ENCODE measurements around the gene TPI1. TPM values are rescaled to one million over a fixed set of nuclear protein-coding genes. Genes with fewer than 3 reads are reported as not detected.

Gene TPI1
- total RNA-seq, 6 experiments from 2014 or later, result 265 to 400 (median 331) TPM

GRCh38 chr12:6847676-6848075 lies 19.7 kb upstream of the TPI1 start:
- no peak for TF ChIP-seq CTCF (IDR thresholded peaks at IDR 0.05)
- no peak for TF ChIP-seq POLR2A (IDR thresholded peaks at IDR 0.05)
- DNase-seq (no peak), ATAC-seq (no peak)
- 83% methylated on average over 2 of the region's 2 CpGs for WGBS (ENCODE audit: insufficient coverage, low coverage, low lambda C conversion rate, missing lambda C conversion rate)
- intact Hi-C loops (cut with DNase I), result no loop called here
- H3K27me3 ChIP-seq, result no peaks in the 10 kb centered on the region
- no peaks in the 10 kb centered on the region for H3K9me3 ChIP-seq
- no peaks in the 10 kb centered on the region for H3K36me3 ChIP-seq
- H3K4me1 ChIP-seq, result no peaks in the 10 kb centered on the region
- H3K4me3 ChIP-seq, result no peak overlapping the region
- no peak overlapping the region for H3K27ac ChIP-seq

- Histone ChIP-seq H3K4me1 (peaks cover 0 to 14% (median 5%) of the 10 kb centered on the region in 4 donors), H3K27me3 (no peaks in the 10 kb centered on the region), H3K27ac (no peak overlapping the region), H3K4me3 (no peak overlapping the region), H3K36me3 (no peaks in the 10 kb centered on the region), H3K9me3 (no peaks in the 10 kb centered on the region)
- no peak for ATAC-seq
- TF ChIP-seq POLR2A (IDR thresholded peaks at IDR 0.05), result no peak
- no peak for TF ChIP-seq CTCF (IDR thresholded peaks at IDR 0.05)
- intact Hi-C loops (cut with DNase I), result no loop called here
- DNase-seq, result no peak
- 76% methylated on average over 2 of the region's 2 CpGs for WGBS (ENCODE audit: insufficient coverage, low coverage, low lambda C conversion rate, missing lambda C conversion rate)
Observed at GRCh38 chr12:6849427-6849826, 17.9 kb upstream of the TPI1 start.

GRCh38 chr12:6849976-6850560 lies 17.3 kb upstream of the TPI1 start:
- ATAC-seq (no peak), DNase-seq (no peak)
- Histone ChIP-seq H3K9me3 (no peaks in the 10 kb centered on the region), H3K4me3 (no peak overlapping the region), H3K4me1 (peaks cover 0 to 14% (median 5%) of the 10 kb centered on the region in 4 donors), H3K27me3 (no peaks in the 10 kb centered on the region), H3K36me3 (no peaks in the 10 kb centered on the region), H3K27ac (no peak overlapping the region)
- 92% methylated on average over 9 of the region's 10 CpGs for WGBS (ENCODE audit: insufficient coverage, low coverage, low lambda C conversion rate, missing lambda C conversion rate)
- TF ChIP-seq POLR2A (IDR thresholded peaks at IDR 0.05), result no peak
- no peak for TF ChIP-seq CTCF (IDR thresholded peaks at IDR 0.05)
- intact Hi-C loops (cut with DNase I), result no loop called here

GRCh38 chr12:6850796-6851152 lies 16.6 kb upstream of the TPI1 start:
- TF ChIP-seq CTCF (IDR thresholded peaks at IDR 0.05), result no peak
- TF ChIP-seq POLR2A (IDR thresholded peaks at IDR 0.05), result no peak
- no peak for ATAC-seq
- Histone ChIP-seq H3K27me3 (no peaks in the 10 kb centered on the region), H3K4me3 (peak overlapping the region in 2 of 3 donors; percentile 74 to 78), H3K27ac (no peak overlapping the region), H3K4me1 (peaks cover 0 to 14% (median 5%) of the 10 kb centered on the region in 4 donors), H3K36me3 (peaks cover 0 to 3% (median 0%) of the 10 kb centered on the region in 4 donors), H3K9me3 (no peaks in the 10 kb centered on the region)
- DNase-seq, result peak in 2 of 3 donors; percentile 54 to 61
- 0% methylated on average over 1 of the region's 16 CpGs for WGBS (ENCODE audit: insufficient coverage, low coverage, low lambda C conversion rate, missing lambda C conversion rate)
- intact Hi-C loops (cut with DNase I), result no loop called here

Measured in right lobe of liver (tissue), 6 donors.